ENCODE data around the gene CEACAM6. TPM values are rescaled to one million over a fixed set of nuclear protein-coding genes. Genes with fewer than 3 reads are reported as not detected.
"Not testable (repeated sequence)": the region's sequence is repeated elsewhere in the genome, so short reads cannot be mapped to it uniquely, and the experiment has no call there.

CEACAM6 gene
- not detected for total RNA-seq

- no peak for TF ChIP-seq CTCF (IDR thresholded peaks at IDR 0.05)
- Histone ChIP-seq H3K27me3 (replicated peaks; ENCODE audit: insufficient read depth) (no peaks in the 10 kb centered on the region), H3K36me3 (no peaks in the 10 kb centered on the region), H3K27ac (no peak within 1 kb of the TSS), H3K9me3 (no peaks in the 10 kb centered on the region), H3K4me1 (ENCODE audit: control insufficient read depth in 1 of 2, low read depth in 2 of 2) (no peaks in the 10 kb centered on the region), H3K4me3 (no peak within 1 kb of the TSS)
- ATAC-seq (ENCODE audit: insufficient number of reproducible peaks, low FRiP score, low read depth) (no peak), DNase-seq (ENCODE audit: low spot score) (no peak)
Observed at GRCh38 chr19:41755328-41755913, at the start of gene CEACAM6. Gene CEACAM6, plus strand, starts transcription at chr19:41755530. Its CDS starts 109 bp downstream, at chr19:41755639.

GRCh38 chr19:41706741-41707501 is 48.4 kb upstream of the CEACAM6 start:
- Histone ChIP-seq H3K9me3 (no peaks in the 10 kb centered on the region), H3K4me1 (ENCODE audit: control insufficient read depth in 1 of 2, low read depth in 2 of 2) (no peaks in the 10 kb centered on the region), H3K4me3 (no peak overlapping the region), H3K27me3 (replicated peaks; ENCODE audit: insufficient read depth) (no peaks in the 10 kb centered on the region), H3K36me3 (no peaks in the 10 kb centered on the region), H3K27ac (no peak overlapping the region)
- no peak for ATAC-seq (ENCODE audit: insufficient number of reproducible peaks, low FRiP score, low read depth)
- no peak for TF ChIP-seq CTCF (IDR thresholded peaks at IDR 0.05)
- DNase-seq (ENCODE audit: low spot score), result no peak

DNA sequence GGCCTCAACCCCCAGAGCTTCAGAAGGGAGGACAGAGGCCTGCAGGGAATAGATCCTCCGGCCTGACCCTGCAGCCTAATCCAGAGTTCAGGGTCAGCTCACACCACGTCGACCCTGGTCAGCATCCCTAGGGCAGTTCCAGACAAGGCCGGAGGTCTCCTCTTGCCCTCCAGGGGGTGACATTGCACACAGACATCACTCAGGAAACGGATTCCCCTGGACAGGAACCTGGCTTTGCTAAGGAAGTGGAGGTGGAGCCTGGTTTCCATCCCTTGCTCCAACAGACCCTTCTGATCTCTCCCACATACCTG is 47.9 kb upstream of the CEACAM6 start:
- H3K4me3 ChIP-seq, result no peak overlapping the region
- H3K9me3 ChIP-seq, result no peaks in the 10 kb centered on the region
- ATAC-seq (ENCODE audit: insufficient number of reproducible peaks, low FRiP score, low read depth) (no peak), DNase-seq (ENCODE audit: low spot score) (no peak)
- TF ChIP-seq CTCF (IDR thresholded peaks at IDR 0.05), result no peak
- H3K27me3 ChIP-seq (replicated peaks; ENCODE audit: insufficient read depth), result no peaks in the 10 kb centered on the region
- no peaks in the 10 kb centered on the region for H3K36me3 ChIP-seq
- no peaks in the 10 kb centered on the region for H3K4me1 ChIP-seq (ENCODE audit: control insufficient read depth in 1 of 2, low read depth in 2 of 2)
- no peak overlapping the region for H3K27ac ChIP-seq

DNA sequence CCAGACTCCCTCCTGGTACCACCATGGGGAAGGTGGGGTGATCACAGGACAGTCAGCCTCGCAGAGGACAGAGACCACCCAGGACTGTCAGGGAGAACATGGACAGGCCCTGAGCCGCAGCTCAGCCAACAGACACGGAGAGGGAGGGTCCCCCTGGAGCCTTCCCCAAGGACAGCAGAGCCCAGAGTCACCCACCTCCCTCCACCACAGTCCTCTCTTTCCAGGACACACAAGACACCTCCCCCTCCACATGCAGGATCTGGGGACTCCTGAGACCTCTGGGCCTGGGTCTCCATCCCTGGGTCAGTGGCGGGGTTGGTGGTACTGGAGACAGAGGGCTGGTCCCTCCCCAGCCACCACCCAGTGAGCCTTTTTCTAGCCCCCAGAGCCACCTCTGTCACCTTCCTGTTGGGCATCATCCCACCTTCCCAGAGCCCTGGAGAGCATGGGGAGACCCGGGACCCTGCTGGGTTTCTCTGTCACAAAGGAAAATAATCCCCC is 47.4 kb upstream of the CEACAM6 start:
- no peak for DNase-seq (ENCODE audit: low spot score)
- no peak for TF ChIP-seq CTCF (IDR thresholded peaks at IDR 0.05)
- no peak for ATAC-seq (ENCODE audit: insufficient number of reproducible peaks, low FRiP score, low read depth)
- Histone ChIP-seq H3K4me1 (ENCODE audit: control insufficient read depth in 1 of 2, low read depth in 2 of 2) (no peaks in the 10 kb centered on the region), H3K9me3 (no peaks in the 10 kb centered on the region), H3K27ac (no peak overlapping the region), H3K4me3 (no peak overlapping the region), H3K27me3 (replicated peaks; ENCODE audit: insufficient read depth) (no peaks in the 10 kb centered on the region), H3K36me3 (no peaks in the 10 kb centered on the region)

GRCh38 chr19:41708481-41708880 is 46.8 kb upstream of the CEACAM6 start, which contains the start of gene CEACAM5:
Gene CEACAM5, plus strand, starts transcription at chr19:41708626. Its CDS starts 106 bp downstream, at chr19:41708732.
- ATAC-seq (ENCODE audit: insufficient number of reproducible peaks, low FRiP score, low read depth), result no peak
- TF ChIP-seq CTCF (IDR thresholded peaks at IDR 0.05), result no peak
- Histone ChIP-seq H3K36me3 (no peaks in the 10 kb centered on the region), H3K27ac (no peak within 1 kb of the TSS), H3K9me3 (no peaks in the 10 kb centered on the region), H3K27me3 (replicated peaks; ENCODE audit: insufficient read depth) (no peaks in the 10 kb centered on the region), H3K4me3 (no peak within 1 kb of the TSS), H3K4me1 (ENCODE audit: control insufficient read depth in 1 of 2, low read depth in 2 of 2) (no peaks in the 10 kb centered on the region)
- no peak for DNase-seq (ENCODE audit: low spot score)

GRCh38 chr19:41709516-41709915 is 45.8 kb upstream of the CEACAM6 start:
- H3K9me3 ChIP-seq; H3K27me3 ChIP-seq (replicated peaks; ENCODE audit: insufficient read depth); ATAC-seq (ENCODE audit: insufficient number of reproducible peaks, low FRiP score, low read depth); H3K4me3 ChIP-seq; H3K4me1 ChIP-seq (ENCODE audit: control insufficient read depth in 1 of 2, low read depth in 2 of 2); H3K36me3 ChIP-seq; DNase-seq (ENCODE audit: low spot score); H3K27ac ChIP-seq: not testable (repeated sequence)
